Islet of Langerhans (tissue), 1 donor: ENCODE results near the gene RIPK4.

Source experiments
- FAIRE-seq: peaks from one replicate; lab custom pipeline; 2011; peaks lifted over from hg19 to GRCh38; lab: Jason Lieb, UNC

Gene RIPK4

DNA sequence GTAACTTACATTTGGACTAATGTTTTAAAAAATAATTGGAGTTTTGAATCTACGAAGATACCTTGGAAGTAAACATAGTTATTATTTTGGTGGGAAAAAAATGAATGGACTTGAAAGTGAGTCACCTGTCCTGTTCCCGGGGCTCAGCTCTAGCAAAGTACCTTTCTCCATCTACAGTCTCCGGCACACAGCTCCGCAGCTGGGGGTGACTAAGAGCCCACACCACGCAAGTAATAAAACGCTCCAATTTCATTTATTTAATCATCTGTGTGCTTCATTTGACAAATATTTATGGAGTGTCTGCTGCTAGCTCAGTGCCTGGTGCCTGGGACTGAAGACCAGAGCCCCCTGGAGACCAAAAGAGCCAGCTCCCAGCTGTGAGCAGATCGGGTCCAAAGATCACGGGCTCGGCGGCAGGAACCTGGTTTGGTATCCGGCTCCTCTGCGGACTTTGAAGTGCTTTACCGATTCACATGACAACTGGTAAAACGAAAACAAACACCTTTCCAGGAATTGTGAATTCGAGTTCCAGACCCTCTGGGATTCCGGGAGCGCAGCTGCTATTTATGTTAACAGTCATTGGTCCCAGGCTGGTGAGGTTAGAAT lies 1.7 kb upstream of the RIPK4 start:
- FAIRE-seq: peak; percentile 97

DNA sequence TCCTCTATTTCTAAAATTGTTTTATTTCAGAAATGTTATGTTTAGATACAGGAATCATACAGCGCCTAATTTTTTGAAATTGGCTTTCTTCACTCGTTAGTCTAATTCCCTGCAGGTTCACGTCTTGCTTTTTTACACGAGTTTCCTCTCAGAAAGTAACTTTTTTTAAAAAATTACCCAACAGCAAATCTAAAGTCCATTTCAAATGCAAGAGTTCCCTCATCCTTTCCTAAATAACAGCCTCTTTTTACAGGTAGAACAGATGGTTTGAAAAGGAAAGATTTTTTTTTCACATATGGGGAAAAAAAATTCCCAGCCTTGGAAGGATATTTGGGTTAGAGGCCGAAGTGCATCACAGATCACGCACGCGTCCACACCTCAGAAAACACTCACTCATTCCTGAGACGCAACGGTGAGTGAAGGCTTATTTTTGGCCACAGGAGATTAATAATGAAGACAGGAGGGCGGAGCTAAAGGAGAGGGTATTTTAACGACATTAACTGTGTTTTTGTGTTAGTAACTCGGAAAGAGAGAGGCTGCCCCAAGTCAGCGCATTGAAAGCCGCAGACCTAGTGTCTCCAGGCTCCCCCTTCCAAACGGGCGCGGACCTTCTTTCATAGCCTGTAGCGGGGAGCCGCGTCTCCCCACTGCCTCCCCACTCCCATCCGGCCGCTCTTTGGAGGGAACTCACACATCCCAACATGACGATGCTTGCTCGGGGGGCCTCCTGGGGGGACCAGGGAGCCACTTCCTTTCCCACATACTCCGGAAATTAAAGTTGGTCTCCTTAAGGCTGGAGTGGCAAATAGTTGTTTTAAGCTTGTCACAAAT lies 969 bp upstream of the RIPK4 start:
- peak; percentile 30 for FAIRE-seq

DNA sequence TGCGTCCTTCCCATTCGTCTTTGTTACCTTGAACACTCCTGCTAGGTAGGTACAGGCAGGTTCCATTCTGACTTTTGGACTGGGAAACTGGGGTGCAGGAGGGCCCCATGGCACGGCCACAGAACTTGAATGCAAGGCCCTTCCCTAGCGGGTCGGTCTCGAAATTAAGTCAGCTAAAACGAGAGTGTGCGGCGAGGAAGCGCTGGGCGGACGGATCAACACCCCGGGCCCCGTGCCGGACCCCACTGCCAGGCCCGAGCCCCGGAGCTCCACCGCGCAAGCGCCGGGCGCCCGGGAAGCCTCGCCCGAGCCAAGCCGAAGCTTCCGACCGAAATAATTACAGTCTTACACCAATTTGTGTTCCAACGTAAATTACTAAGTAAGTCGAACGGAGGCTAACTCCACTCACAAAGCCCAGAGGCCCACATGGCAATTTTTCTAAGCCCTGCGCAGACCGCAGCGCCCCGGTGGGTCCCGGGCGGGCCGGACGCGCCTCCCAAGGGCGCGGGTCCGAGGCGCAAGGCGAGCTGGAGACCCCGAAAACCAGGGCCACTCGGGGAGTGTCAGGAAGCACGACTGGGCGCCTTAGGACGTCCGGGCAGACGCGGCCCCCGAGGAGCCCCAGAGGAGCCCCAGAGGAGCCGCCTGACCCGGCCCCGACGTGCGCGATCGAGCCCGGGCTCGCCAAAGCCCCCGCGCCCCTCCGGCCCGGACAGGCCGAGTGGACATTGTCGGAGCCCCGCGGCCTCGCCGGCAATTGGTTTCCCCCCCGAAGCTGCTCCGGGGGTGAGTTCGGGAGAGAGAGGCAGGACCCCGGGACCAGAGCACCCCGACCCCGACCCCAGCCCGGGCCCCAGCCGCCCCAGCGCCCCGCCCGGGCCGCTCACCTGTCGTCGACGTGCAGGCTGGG lies 624 bp downstream of the RIPK4 start:
- FAIRE-seq: no peak

DNA sequence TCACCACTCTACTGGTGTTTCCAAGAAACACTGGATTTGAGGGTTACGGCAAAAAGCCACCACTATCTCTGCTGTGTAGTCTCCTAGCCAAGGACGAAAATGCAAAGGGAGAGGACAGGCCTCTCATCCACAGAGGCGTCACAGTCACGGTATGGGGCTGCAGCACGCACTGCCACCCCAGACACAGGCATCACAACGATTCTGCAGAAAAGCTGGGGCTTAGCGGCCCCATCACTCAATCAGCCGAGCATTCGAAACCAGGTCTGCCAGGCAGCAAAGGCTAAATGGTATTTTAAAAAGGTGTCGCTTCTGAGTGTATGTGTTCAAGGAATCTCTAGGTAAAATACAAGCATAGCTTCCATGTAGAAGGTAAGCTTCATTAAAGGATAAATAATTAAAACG lies 1.4 kb downstream of the RIPK4 start:
- FAIRE-seq: no peak

DNA sequence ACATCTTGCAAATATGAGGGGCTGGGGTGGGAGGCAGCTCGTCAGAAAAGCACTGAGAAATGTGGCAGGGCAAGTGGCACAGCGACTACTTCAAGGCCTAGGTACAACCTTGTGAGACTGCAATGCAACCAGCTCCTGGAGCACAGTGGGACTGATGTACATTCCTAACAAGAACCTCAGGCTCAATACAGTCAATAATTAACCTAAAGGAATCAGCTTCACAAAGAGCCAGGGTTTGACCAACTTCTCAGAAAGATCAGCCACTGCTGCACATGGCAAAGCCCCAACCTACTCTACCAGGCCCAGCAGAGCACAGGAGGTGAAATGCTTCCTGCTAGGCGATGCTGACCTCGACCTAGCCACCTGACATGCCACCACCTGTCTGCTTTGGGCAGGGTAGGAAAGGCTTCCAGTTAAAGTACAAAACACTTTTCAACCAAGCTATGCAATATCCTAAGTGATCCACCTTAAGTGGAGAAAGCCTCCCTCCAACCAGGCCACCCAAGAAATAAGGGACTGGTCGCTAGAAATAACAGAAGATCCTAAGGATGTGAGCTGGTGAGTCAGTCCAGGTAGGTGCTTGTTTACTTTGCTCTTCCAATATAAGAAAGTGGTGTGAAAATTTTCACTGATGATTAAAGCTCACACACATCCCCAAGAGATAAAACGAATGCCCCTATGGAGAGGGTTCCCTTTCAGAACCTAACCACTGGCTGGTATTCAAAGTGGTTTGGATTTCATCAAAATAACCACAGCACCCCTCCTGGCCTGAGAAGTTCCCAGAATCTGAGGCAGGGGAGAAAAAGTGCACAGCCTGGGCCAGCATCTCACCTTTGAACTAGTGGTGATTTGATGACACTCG lies 2.1 kb downstream of the RIPK4 start:
- no peak for FAIRE-seq

DNA sequence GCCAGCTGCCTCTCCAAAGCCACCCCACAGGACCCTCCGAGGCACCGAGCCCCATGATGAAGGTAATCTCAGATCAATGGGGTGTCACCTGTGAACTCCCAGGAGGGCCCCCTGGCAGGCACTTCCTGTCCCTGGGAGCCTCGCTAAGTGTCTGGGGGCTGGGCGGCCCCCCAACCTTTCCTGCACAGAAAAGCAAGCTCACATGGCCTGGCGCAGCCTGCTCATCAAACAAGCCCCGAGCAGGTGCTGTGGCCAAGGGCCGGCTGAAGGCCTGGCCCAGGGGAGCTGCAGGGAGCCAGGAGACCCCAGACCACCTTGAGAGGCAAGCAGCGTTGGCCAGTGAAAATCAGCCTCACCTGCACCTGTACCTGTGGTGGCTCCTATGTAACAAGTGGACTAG lies 2.9 kb downstream of the RIPK4 start:
- no peak for FAIRE-seq

DNA sequence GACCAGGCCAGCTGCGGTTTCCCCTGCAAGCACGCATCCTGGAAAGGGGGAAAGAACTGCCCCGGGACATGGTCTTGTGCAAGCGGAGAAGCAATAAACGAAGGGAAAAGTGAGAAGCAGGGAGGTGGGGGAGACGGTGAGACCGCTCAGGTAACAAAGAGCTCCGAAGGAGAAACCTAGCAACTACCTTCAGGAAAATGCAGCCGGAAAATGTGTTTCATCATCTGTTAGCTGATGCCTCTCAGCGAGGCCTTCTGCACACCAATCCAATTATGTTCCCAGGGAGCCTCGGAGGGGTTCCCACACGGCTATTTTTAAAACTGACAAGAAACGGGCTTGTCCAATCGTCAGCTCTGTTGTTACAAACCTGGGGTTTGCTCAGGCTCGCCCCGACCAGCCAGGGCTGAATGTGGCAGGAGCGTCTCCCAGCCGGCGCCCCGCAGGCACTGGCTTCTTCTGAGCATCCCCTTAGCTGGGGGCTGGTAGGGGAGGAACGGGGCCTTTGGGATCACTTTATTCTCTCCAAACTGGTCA lies 3.4 kb downstream of the RIPK4 start:
- FAIRE-seq: peak; percentile 86

DNA sequence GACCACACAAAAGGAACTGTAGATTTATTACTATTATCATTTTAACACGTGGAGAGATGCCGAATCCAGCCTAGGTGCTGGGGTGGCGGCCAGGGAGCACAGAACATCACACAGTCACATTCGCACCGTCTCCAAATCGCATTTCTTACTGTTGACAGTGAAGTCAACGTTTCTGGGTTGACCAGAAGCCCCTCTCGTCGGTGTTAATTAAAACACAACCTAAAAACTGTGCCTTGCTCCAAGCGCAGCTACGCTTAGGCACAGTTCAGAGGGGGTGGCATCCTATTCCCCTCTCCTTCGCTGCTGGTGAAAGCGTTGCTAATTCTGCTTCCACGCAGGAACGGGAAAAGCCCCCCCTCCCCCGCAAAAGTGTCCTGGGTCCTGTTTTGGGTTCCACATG lies 4.1 kb downstream of the RIPK4 start:
- FAIRE-seq: no peak

DNA sequence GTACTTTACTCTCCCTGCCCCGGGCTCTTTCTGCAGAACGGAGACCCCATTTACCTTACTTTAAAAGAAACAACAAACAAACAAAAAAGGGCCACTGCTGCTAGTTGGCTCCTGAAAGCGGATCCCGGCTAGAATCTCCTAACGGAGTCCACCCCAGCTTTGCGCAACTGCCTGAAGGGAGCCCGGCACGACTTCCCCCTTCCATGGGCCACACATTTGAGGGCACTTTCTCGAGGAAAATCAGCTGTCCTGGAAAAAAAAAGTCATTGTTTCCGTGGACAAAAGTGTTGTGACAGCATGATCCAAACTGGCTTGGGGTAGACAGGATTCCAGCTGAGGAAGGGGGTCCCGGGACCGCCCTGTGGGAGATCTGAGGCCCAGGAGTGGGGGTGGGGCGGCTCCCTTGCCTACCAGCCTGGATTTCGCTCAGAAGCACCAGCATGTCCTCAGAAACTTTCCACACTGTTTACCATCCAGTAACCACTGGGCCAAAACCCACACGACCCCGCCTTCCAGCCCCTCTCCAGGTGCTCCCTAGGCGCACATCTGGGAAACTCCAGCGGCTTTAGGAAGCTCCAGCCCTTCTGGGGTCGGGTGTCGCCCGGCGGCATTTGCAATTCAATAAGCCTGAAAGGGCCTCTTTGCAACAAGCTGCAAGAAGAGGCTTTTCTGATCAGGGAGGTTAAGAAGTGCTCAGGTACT lies 4.8 kb downstream of the RIPK4 start:
- FAIRE-seq: no peak

DNA sequence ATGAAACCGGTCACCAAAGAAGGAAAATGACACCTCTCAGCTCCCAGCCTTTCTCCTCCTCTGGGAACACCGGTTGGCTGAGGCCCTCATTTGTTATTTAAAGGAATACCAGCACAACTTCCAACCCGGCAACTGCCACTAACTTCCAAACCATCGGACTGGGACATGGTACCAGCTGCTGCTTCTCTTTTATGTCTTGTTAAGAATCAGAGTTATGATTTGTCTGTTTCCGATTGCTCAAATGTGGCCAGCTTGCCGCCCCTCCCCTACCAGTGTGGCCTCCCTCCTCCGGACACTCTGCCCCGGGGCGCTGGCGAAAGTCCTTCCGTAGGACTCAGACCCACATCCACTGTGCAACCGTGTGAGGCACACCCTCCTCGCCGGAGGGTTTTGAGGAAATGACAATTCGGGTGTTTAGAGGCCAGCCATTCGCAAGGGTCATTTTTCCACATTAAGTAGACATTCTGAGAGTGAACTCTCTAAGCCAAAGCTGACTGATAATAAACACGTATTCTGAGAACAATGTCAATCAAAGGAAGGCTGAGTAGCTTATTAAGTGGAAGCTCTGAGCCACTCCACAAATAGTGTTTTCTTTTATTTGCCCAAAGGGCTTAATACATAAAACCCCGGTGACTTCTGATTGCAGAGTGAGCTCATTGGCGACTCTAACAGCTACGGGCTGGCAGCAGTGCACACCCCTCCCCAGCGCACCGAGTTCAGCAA lies 5.5 kb downstream of the RIPK4 start:
- no peak for FAIRE-seq

DNA sequence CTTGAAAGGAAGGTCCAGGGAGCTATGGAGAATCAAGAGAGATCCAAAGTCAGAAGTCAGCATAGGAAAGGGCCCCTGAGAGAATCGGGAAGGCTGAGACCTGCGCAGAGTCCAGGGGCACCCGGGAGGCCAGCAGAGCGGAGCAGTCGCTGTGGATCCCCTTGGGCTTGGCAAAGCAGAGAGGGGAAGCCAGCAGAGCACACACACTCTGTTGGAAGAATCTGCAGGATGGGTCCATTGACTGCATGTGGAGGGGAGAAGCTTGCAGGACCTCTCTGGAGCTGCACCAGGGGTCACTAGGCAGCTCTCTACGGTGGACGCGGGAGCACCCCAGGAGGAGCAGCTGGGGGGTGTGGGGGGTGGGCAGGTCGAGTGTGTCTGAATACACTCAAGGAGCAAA lies 6.4 kb downstream of the RIPK4 start:
- no peak for FAIRE-seq

DNA sequence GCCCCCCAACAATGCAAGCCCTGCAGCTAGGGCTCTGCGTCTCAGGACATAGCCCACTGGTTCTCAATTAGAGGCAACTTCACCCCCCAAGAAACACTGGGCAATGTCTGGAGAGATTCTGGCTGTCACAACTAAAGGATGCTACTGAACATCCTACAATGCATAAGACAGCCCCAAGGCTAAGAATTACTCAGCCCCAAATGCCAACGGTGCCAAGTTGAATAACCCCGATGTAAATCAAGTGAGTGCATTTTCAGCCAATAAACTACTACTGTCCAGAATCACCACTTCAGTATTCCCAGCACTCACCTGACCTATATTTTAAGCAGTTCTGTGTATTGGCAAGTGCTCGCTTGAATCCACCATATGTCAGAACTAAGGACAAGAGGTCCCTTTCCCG lies 6.9 kb downstream of the RIPK4 start:
- no peak for FAIRE-seq

DNA sequence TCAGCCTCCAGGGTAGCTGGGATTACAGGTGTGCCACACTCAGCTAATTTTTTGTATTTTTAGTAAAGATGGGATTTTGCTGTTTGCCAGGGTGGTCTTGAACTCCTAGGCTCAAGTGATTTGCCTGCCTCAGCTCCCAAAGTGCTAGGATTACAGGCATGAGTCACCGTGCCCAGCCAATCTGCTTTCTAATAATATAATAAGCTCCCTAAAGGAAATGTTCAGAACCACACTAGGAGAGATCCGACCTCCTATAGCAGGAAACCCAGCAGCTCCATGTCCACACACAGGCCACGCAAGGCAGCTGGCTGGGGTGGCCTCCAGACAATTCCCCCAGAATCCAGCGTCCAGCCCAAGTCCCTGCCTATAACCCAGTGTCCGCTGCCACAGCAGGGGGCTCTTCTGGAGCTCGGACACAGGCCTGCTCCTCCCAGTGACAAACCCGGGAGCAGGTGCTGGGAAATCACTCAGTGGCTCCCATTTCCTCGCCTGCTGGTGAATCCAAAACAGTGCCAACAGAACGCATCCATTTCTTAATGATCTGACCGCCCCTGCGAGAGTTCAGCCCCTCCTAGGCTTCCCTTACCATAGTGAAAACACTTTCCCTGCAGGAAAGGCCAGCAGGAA lies 7.5 kb downstream of the RIPK4 start:
- no peak for FAIRE-seq

DNA sequence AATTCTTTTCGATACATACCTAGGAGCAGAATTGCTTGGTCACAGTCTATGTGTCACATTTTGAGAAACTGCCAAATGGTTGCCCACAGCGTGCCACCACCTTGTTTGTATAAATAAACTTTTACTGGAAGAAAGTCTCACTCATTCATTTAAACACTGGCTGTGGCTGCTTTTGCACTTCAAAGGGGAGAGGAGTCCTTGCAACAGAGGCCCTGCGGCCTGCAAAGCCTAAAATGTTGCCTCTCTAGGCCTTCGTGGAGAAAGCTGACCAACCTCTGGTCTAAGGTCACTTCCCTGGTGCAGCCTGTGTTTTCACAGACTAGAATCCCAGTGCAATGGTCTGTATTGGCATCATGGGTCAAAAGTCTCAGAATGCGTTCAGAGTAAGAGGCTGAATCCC lies 8.3 kb downstream of the RIPK4 start:
- no peak for FAIRE-seq

DNA sequence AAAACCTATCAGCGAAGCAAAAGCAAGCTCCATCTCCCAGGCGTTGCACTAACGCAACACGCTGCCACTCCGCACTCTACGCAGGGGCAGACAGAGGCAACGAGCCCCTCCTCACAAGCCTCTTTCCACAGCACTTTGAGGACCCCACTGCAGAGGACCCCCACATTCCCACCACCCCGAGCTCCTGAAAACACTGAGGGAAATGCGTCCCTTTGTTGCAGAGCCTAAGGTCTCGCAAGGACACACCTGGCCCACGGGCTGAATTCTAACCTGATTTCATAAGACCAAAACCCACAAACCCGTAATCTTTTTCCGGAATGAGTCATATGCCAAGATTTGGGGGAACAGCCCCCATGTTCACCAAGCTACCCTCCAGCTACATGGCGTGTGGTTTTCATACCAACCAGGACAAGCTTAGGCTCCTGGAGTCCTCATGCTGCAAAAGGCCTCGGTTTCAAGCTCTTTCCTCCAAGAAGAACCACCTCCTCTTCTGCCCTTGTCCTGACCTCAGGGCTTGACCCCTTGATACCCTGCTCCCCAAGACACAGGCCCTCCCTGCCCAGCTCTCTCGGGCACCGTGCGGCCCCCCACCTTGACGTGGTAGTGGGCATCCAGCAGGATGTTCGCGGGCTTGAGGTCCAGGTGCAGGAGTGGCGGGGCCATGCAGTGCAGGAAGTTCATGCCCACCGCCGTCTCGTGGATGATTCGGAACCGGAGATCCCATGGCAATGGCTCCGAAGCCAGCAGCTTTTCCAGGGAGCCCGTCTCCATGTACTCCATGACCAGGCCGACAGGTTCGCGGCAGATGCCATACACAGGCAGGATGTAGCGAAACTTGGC lies 10.7 kb downstream of the RIPK4 start:
- FAIRE-seq: no peak

DNA sequence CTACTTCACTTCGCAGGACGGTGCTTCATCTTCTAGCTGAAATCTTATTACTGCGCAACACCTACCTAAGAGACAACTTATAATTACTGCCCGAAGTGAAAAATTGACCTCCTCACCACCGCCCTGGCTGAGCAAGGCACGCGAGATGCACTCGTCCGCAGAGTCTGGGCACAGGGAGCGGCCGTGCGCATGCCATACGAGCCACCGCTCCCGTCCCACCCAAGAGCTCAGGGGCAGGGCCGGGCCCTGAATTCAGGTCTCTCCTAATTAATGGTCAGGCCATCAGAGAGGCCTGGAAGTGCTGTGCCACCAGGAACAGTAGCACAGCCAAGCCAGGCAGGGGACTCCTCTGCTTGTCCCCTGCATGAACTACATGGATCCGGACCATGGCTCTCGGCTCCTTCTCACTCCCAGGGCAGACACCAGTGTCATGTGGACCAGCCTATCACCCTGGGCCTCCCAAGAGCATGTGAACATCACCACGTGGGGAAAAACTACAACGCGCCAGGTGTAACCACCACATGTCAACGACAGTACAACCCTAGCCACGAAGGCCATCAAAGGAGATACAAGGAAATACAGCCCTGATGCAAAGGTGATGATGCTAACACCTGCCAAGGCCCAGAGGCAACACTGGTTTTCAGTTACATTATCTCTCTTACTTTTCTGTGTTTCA lies 11.5 kb downstream of the RIPK4 start:
- FAIRE-seq: no peak

DNA sequence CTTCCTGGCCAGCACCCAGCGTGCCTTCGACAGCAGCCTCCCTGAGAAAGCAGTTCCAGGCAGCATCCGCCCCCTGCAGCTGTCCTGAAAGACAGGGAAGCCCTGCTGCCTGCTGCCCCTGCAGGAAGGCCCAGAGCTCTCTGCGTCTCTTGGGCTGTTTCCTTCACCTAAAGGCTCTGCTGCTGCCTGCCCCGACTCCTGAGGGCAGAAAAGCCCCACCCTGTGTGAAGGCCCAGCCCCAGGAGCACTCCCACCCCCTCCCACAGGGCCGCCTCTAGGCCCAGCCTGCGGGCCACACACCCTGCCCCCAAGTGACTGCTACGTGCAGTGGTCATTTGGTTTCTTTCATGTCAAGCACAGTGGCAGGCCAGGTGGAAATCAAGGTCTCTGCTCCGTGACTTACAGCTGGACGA lies 12.4 kb downstream of the RIPK4 start:
- no peak for FAIRE-seq
